Measurements from ENCODE around the gene CPTP. TPM values are rescaled to one million over a fixed set of nuclear protein-coding genes. Genes with fewer than 3 reads are reported as not detected.

CPTP gene
- total RNA-seq, 2 donors from 2014 or later = 15.6 to 33.0 TPM

GRCh38 chr1:1340791-1341548 is 16.4 kb downstream of the CPTP start:
- TF ChIP-seq POLR2A (IDR thresholded peaks at IDR 0.05) = no peak
- TF ChIP-seq, protein P1, sequence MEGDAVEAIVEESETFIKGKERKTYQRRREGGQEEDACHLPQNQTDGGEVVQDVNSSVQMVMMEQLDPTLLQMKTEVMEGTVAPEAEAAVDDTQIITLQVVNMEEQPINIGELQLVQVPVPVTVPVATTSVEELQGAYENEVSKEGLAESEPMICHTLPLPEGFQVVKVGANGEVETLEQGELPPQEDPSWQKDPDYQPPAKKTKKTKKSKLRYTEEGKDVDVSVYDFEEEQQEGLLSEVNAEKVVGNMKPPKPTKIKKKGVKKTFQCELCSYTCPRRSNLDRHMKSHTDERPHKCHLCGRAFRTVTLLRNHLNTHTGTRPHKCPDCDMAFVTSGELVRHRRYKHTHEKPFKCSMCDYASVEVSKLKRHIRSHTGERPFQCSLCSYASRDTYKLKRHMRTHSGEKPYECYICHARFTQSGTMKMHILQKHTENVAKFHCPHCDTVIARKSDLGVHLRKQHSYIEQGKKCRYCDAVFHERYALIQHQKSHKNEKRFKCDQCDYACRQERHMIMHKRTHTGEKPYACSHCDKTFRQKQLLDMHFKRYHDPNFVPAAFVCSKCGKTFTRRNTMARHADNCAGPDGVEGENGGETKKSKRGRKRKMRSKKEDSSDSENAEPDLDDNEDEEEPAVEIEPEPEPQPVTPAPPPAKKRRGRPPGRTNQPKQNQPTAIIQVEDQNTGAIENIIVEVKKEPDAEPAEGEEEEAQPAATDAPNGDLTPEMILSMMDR (IDR thresholded peaks at IDR 0.05) = no peak
- ATAC-seq = no peak
- Histone ChIP-seq H3K4me3 (no peak overlapping the region), H3K27ac (no peak overlapping the region), H3K9me3 (no peaks in the 10 kb centered on the region), H3K36me3 (replicated peaks in 1 of 2; ENCODE audit: insufficient read depth in 1 of 2, low read depth in 2 of 2) (peaks cover 0 to 13% of the 10 kb centered on the region in 2 donors), H3K27me3 (no peaks in the 10 kb centered on the region), H3K4me1 (peaks cover 21% of the 10 kb centered on the region)
- no peak for DNase-seq
- WGBS, 2 donors = 85 to 92% methylated on average over 28 to 35 of the region's 36 CpGs
- intact Hi-C loops (cut with DNase I) = no loop called here

- intact Hi-C loops (cut with DNase I) = no loop called here
- ATAC-seq (no peak), DNase-seq (no peak)
- peaks cover 0 to 13% of the 10 kb centered on the region in 2 donors for H3K36me3 ChIP-seq (replicated peaks in 1 of 2; ENCODE audit: insufficient read depth in 1 of 2, low read depth in 2 of 2)
- 86 to 87% methylated on average over 9 to 17 of the region's 17 CpGs for WGBS, 2 donors
- H3K4me3 ChIP-seq = no peak overlapping the region
- peaks cover 27% of the 10 kb centered on the region for H3K4me1 ChIP-seq
- TF ChIP-seq POLR2A (IDR thresholded peaks at IDR 0.05) = no peak
- TF ChIP-seq, protein P1 (IDR thresholded peaks at IDR 0.05) = no peak
- H3K27ac ChIP-seq = no peak overlapping the region
- H3K9me3 ChIP-seq = no peaks in the 10 kb centered on the region
- H3K27me3 ChIP-seq = no peaks in the 10 kb centered on the region
These were observed 17.0 kb downstream of the CPTP start for GRCh38 chr1:1341549-1342021.

- Histone ChIP-seq H3K9me3 (no peaks in the 10 kb centered on the region), H3K36me3 (replicated peaks in 1 of 2; ENCODE audit: insufficient read depth in 1 of 2, low read depth in 2 of 2) (peaks cover 0 to 13% of the 10 kb centered on the region in 2 donors), H3K27ac (no peak overlapping the region), H3K4me3 (no peak overlapping the region), H3K4me1 (peaks cover 33% of the 10 kb centered on the region), H3K27me3 (no peaks in the 10 kb centered on the region)
- 95 to 98% methylated on average over 11 to 28 of the region's 28 CpGs for WGBS, 2 donors
- no peak for DNase-seq
- intact Hi-C loops (cut with DNase I) = no loop called here
- no peak for ATAC-seq
- TF ChIP-seq, protein P1 (IDR thresholded peaks at IDR 0.05) = no peak
- TF ChIP-seq POLR2A (IDR thresholded peaks at IDR 0.05) = no peak
These were observed 17.5 kb downstream of the CPTP start for GRCh38 chr1:1342061-1342562.

DNA sequence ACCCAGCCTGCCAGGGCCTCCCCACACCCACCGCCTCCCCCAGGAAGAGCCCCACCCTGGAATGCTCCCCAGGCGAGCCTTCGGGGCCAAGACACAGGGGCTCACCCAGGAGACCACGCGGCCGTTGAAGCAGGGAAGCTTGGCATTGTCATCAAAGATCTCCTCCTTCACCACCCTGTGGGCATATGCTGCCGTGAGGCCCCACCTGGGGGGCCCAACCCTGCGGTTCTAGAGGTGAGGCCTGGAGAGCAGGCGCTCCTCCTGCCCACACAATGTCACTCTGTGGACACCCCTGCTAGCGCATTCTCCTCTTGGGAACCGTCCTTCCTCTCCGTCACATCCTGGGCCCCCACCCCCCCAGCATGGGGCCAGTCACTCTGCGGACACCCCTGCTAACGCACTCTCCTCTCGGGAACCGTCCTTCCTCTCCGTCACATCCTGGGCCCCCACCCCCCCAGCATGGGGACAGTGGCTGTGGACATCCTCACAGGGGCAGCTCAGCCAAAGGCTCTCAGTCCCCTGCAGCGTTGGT is 18.0 kb downstream of the CPTP start:
- H3K4me1 ChIP-seq = peaks cover 38% of the 10 kb centered on the region
- TF ChIP-seq, protein P1 (IDR thresholded peaks at IDR 0.05) = no peak
- no peak for TF ChIP-seq POLR2A (IDR thresholded peaks at IDR 0.05)
- DNase-seq = no peak

More for the DNA sequence above, 18.0 kb downstream of the CPTP start:
- Histone ChIP-seq H3K27ac (no peak overlapping the region), H3K27me3 (no peaks in the 10 kb centered on the region), H3K4me3 (no peak overlapping the region), H3K36me3 (replicated peaks in 1 of 2; ENCODE audit: insufficient read depth in 1 of 2, low read depth in 2 of 2) (peaks cover 0 to 13% of the 10 kb centered on the region in 2 donors), H3K9me3 (no peaks in the 10 kb centered on the region)
- intact Hi-C loops (cut with DNase I) = no loop called here
- ATAC-seq = no peak
- WGBS, 2 donors = 82 to 95% methylated on average over 6 to 18 of the region's 18 CpGs
